Stimulated activated CD4-positive, alpha-beta T cell treated with anti-CD3 and anti-CD28 coated beads, Interleukin-12 subunit alpha, Interleukin-12 subunit beta, amount 100 ng/mL, for 4 hours (primary cell): Measurements from ENCODE around the gene IL4.

Experiments
- DNase-seq: peaks from one replicate; pipeline ENCODE4 v3.0.0-alpha.2; 2020

Gene IL4

DNA sequence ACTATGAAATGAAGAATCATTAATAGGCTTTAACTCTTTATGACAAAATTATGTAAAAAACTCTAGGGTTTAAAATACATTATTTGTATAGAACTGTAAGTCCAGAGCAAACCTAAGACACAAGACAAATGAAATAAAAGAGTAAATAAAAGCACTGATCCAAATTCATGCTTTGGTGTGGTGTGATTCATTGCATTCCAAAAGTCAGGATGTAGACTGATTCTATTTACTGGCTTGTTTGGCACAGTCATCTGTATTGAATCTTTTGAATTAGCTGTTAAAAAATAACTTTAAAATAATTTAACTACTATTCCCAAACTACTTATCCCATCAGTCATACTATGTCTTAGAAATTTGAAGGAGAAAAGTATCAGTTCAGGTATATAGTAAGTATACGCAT, 31.1 kb downstream of the IL4 start:
- DNase-seq = no peak

DNA sequence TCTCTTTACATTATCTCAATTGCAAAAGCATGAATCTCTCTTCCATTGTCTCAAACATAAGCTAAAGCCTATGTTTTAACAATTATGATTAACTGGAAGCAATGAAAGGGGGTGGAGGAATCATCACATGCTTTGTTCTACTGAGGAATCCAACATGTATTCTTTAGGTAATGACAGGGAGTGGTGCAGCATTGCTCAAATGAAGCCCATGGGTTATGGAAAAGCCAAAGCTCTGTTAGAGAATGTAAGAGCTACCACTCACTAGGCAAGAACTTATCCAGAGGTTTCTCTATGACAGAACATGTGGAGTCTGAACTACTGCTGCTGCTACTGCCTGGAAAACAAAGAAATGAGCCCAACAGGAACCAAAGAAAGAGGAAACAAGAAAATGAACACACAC, 34.9 kb downstream of the IL4 start:
- no peak for DNase-seq

DNA sequence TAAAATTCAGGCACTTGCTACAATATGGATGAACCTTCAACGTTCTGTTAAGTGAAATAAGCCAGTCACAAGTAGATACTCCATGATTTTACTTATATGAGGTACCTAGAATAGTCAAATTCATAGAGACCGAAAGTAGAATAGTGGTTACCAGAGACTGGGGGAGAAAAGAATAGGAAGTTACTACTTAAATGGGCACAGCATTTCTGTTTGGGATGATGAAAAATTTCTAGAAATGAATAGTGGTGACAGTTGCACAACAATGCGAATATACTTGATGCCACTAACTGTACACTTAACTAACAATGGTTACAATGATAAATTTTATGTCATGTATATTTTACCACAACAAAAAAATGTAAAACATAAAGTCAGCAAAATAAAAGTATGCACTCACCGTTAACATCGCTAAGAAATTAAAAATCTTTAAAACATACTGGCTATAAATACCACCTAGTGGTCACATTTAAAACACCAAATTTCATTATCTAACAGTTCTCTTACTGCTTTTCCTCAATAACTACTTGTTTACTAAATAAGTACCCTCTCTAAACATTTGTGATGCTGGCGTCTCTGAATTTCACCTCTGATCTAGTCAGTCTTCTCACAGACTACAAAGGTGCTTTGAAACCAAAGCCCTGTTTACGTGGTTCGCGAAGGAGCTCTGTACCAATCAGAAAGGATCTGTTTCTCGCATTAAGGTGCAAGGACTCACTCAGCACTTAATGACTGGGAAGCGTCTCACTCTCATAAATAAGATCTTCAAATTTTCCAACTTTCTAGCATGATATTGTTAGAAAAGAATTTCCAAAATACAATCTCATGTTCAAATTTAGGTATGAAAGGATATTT, 40.9 kb downstream of the IL4 start:
- DNase-seq = no peak

GRCh38 chr5:132718544-132719312, 44.9 kb downstream of the IL4 start:
- no peak for DNase-seq

DNA sequence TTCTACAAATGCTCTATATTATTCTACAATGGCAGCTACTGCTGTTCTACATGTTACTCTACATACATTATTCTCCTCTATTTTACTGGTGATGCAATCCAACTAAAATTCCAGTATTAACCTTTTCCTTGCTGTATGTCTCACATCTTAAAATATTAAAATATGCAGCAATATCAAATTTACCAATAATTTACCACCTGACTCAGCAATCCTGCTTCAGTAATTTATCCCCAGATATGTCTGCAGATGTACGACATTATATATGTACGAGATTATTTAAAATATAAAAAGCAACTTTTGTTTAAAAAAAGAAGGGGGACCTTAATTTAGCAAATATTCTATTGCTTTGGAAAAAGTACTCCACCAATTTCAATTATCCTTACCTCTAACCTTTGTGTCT, 52.0 kb downstream of the IL4 start:
- DNase-seq = no peak

- no peak for DNase-seq
Measured at GRCh38 chr5:132729896-132730295, 56.1 kb downstream of the IL4 start.
